Astrocyte of the spinal cord (primary cell): Measurements from ENCODE around the gene EML3.
A peak's percentile ranks its signal among the peaks of the same experiment; 100 is the strongest.

Experiments used
- DNase-seq: peaks from one replicate; pipeline ENCODE4 v3.0.0; 2011; ENCODE audit warnings: low read depth, low spot score
- H3K4me3 ChIP-seq: 2 replicates; pipeline ENCODE4 v1.5.1; 2011; ENCODE audit warnings: low read depth, mild to moderate bottlenecking, low read length, moderate library complexity
- in situ Hi-C: cut with HindIII; loops from 2 replicates; pipeline ENCODE4 v1.10.0; 2017; ENCODE audit warnings: low sequenced_read_pairs
- TF ChIP-seq, protein P1 (sequence below): IDR thresholded peaks from 2 replicates; pipeline ENCODE4 v1.5.1; 2012; ENCODE audit warnings: low read depth, mild to moderate bottlenecking, low read length, inconsistent platforms

The EML3 gene

DNA sequence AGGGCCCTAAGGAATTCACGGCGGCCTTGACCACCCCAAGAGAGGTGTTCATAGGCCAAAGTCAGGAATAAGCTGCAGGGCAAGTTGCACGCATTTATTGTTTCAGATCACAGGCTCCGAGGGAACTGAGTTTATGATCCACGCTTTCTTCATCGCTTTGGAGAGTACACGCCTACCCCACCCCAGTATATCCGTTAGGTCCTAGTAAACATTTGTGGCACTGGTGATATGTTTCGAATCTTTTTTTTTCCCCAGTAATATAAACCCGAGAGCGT lies 33.0 kb upstream of the EML3 start:
- in situ Hi-C loops = no loop called here
- no peak for DNase-seq
- TF ChIP-seq, protein P1, sequence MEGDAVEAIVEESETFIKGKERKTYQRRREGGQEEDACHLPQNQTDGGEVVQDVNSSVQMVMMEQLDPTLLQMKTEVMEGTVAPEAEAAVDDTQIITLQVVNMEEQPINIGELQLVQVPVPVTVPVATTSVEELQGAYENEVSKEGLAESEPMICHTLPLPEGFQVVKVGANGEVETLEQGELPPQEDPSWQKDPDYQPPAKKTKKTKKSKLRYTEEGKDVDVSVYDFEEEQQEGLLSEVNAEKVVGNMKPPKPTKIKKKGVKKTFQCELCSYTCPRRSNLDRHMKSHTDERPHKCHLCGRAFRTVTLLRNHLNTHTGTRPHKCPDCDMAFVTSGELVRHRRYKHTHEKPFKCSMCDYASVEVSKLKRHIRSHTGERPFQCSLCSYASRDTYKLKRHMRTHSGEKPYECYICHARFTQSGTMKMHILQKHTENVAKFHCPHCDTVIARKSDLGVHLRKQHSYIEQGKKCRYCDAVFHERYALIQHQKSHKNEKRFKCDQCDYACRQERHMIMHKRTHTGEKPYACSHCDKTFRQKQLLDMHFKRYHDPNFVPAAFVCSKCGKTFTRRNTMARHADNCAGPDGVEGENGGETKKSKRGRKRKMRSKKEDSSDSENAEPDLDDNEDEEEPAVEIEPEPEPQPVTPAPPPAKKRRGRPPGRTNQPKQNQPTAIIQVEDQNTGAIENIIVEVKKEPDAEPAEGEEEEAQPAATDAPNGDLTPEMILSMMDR = no peak
- H3K4me3 ChIP-seq = peak overlapping the region; percentile 96

DNA sequence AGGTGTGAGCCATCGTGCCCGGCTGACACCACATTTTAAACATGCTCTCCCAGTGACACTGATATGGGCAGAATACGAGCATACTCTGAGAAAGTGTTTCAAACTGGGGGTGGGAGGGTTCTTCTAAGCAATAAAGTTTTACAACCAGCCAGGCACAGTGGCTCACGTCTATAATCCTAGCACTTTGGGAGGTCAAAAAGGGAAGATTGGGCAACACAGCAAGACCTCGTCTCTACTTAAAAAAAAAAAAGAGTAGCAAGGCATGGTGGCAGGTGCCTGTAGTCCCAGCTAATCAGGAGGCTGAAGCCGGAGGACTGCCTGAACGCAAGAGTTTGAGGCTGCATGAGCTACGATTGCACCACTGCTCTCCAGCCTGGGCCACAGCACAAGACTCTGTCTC lies 31.6 kb upstream of the EML3 start:
- in situ Hi-C loops = no loop called here
- H3K4me3 ChIP-seq = no peak overlapping the region

DNA sequence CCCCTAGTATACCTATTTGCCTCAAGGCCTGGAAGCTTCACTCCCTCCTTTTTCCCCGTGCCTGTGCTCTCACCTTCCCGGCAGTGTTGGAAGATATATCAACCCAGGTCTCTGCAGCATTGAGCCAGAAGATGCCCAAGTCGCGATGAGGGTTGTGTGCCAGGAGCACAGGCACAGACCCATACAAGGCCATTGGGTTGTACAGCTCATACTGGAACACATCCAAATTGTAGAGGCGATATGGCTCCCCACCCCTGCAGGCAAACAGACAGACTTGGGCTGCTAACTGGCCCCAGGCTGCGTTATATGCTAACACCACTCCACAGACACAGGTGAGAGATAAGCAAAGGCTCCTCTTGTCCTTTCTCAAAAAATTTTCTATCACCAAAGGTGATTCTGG lies 19.9 kb upstream of the EML3 start:
- TF ChIP-seq, protein P1 = no peak
- no peak overlapping the region for H3K4me3 ChIP-seq
- DNase-seq = no peak
- in situ Hi-C loops = no loop called here

More for the DNA sequence above, 31.6 kb upstream of the EML3 start:
- TF ChIP-seq, protein P1 = no peak
- no peak for DNase-seq

DNA sequence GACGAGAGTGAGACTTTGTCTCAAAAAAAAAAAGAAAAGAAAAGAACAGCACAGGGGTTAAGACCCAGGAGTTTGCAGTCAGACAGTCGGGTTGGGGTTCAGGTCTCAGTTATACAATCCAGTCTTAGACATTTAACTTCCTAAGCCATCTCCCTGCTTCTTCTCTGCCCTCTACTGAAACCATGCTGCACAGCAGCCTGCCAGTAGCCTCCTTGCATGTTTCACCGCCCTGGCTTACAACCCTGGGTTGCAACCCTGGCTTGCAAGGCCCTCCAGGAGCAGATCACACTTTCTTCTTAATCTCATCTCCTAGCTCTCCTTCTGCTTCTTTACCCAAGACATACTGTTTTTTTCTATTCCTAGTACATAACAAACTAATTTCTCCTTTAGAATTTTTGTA lies 15.1 kb upstream of the EML3 start:
- H3K4me3 ChIP-seq = no peak overlapping the region
- TF ChIP-seq, protein P1 = no peak
- in situ Hi-C loops = no loop called here
- DNase-seq = no peak

DNA sequence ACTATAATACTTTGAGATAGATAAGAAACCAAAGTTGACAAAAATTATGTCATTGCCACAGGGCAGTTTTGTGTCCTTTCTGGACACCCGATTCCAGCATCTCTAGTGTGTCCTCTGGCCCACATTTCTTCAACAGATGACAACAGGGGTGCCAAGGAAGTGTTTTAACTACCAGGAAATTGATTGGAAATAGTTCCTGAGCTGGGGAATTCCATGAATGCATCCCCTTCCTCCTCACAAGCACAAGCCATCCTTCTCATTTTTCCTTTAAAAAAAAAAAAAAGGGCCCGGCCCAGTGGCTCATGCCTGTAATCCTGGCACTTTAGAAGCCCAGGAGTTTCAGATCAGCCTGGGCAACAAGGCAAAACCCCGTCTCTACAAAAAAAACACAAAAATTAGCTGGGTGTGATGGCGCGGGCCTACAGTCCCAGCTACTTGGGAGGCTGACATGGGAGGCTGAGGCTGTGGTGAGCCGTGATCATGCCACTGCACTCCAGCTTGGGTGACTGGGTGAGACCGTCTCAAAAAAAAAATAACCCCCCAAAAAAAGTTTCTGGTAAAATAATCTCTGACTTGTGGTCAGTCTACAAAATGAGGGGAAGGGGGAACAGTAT lies 10.0 kb upstream of the EML3 start:
- DNase-seq = no peak
- H3K4me3 ChIP-seq = no peak overlapping the region
- TF ChIP-seq, protein P1 = no peak
- in situ Hi-C loops = no loop called here

DNA sequence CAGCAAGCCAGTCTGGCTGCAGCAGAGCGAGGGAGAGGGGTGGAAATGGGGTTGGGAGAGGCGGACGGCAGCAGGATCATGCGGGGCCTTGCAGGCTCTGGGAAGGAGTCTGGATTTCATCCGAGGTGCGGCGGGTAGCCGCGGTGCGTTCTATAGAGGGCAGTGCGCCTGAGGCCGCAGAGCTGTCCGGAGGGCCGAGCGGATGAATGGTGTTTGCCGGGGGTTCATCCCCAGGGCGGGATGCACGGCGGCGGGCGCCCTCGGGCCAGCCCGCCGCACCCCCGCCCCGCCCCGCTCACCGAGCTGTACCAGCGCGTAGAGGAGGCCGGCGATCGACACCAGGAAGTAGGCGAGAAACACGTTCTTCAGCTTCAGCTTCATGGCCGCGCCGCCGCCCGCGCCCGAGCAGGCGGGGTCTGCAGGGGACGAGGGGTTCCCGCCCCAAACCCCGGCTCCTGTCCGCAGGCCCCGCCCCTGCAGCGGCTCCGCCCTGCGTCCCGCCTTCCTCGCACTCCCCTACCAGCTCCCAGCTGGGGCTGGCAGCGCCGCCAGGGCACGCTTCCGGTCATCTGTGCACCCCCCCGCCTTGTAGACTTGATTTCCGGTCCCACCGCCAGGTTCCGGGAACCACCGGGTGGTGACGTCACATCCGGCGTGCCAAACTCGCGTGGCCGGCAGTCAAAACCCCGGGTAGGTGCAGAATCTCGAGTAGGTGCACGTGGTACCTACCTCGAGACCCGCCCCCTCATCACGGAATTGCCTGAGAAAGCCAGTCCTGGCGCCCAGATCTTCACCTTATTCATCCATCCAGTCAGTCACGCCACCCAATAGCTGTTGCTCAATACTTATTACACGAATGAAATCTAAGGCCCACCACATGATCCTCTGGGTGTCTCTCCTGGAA lies 9.2 kb upstream of the EML3 start, which contains the start of gene B3GAT3:
Gene B3GAT3, minus strand, starts transcription at position 420 of the 904 bp plus-strand sequence. Its CDS starts 39 bp downstream, at position 381.
- peak; percentile 99 for DNase-seq
- TF ChIP-seq, protein P1 = peak; percentile 6
- peak within 1 kb of the TSS; percentile 82 for H3K4me3 ChIP-seq
- in situ Hi-C loops = no loop called here
